Erythroblast (primary cell): ENCODE data around the gene RPL6.

Experiments used
- GATA1 ChIP-seq: IDR thresholded peaks from 2 replicates; pipeline ENCODE4 v1.6.1; 2011; ENCODE audit warnings: low read depth, mild to moderate bottlenecking, control low read depth, low read length, moderate library complexity
- POLR2A ChIP-seq: IDR thresholded peaks from 2 replicates; pipeline ENCODE4 v1.6.1; 2011; ENCODE audit warnings: mild to moderate bottlenecking, low read length

GRCh38 chr12:112424126-112424525 is 14.7 kb upstream of the RPL6 start:
- TF ChIP-seq POLR2A, result no peak
- TF ChIP-seq GATA1, result no peak
